AG09319 (cell line): Measurements from ENCODE around the gene NSMCE4A.
"Not testable (repeated sequence)": the region's sequence is repeated elsewhere in the genome, so short reads cannot be mapped to it uniquely, and the experiment has no call there.

ENCODE experiments used
- DNase-seq: peaks from one replicate; pipeline ENCODE4 v3.0.0-alpha.2; 2010; ENCODE audit warnings: low read depth; ENCODE audit errors: extremely low read depth
- TF ChIP-seq, protein P1 (sequence below): IDR thresholded peaks from 2 replicates; pipeline ENCODE4 v1.5.1; 2011; ENCODE audit warnings: low read depth, mild to moderate bottlenecking, inconsistent platforms, low read length, moderate library complexity

Gene NSMCE4A

DNA sequence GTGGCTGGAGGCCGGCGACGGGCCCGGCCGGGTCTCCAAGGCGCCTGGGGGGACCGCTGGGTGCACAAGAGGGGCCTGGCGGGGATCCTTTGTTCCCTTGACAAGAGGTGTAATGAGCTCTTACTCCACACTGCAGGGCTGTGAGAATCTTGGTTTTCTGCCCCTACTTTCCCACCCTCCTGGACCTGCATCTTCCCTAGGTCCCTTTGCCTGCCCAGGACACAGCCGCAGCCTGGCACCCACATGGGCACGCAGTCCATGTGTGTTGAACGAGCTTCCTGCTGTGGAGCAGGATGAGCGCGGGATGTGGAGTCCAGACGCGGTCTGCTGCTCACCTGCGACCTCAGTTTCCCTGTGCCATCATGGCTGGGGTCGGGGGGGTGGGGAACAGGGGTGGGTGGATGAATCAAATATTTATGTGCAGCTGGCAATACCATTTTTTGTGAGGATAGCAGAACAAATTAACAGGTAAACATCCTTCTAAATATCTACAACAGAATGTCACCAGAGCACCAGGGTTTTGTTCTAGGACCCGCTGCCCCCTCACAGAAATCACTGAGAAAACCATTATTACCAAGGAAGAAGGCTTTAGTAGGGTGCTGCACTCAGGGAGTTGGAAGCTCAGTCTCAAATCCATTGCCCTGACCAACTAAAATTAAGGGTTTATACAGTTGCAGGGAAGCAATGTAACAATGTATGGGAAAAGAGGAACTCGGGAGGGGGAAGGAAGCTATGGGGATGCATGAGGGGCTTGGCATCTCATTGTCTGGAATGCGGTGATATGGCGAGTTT is 474 bp upstream of the NSMCE4A start:
- TF ChIP-seq, protein P1, sequence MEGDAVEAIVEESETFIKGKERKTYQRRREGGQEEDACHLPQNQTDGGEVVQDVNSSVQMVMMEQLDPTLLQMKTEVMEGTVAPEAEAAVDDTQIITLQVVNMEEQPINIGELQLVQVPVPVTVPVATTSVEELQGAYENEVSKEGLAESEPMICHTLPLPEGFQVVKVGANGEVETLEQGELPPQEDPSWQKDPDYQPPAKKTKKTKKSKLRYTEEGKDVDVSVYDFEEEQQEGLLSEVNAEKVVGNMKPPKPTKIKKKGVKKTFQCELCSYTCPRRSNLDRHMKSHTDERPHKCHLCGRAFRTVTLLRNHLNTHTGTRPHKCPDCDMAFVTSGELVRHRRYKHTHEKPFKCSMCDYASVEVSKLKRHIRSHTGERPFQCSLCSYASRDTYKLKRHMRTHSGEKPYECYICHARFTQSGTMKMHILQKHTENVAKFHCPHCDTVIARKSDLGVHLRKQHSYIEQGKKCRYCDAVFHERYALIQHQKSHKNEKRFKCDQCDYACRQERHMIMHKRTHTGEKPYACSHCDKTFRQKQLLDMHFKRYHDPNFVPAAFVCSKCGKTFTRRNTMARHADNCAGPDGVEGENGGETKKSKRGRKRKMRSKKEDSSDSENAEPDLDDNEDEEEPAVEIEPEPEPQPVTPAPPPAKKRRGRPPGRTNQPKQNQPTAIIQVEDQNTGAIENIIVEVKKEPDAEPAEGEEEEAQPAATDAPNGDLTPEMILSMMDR, result no peak; the same call in 1 of the 2 replicates
- no peak for DNase-seq

DNA sequence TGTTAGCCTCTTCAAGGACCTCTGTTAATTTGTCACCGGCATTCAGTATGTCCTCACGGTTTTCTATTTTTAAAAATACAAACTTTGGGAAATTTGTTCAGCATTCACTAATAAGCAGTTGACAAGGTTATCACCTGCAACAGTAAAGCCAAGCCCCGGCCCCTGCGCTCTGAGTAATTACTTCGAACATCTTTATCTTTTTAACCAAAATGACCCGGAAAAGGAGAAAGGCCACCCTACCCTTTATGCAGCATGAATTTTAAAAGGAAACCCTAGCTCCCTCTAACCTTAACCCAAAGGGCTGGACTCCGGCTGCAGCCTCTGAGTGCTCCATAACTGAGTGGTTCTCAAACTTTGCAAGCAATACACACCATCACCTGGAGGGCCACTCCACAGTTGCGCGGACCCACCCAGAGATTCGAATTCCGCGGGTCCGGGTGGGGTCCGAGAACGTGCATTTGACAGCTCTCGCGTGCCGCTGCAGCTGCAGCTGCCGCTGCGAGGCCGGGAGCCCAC is 940 bp downstream of the NSMCE4A start:
- TF ChIP-seq, protein P1, result no peak
- no peak for DNase-seq

DNA sequence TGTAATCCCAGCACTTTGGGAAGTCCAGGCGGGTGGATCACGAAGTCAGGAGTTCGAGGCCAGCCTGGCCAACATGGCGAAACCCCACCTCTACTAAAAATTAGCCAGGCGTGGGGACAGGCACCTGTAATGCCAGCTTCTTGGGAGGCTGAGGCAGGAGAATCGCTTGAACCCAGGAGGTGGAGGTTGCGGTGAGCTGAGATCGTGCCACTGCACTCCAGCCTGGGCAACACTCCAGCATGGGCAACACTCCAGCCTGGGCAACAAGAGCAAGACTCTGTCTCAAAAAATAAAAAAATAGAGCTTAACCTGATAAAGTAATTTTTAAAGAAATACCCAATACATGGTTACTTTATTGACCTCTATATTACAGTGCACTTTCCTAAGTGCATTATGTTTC is 5.9 kb downstream of the NSMCE4A start:
- DNase-seq, result not testable (repeated sequence)

DNA sequence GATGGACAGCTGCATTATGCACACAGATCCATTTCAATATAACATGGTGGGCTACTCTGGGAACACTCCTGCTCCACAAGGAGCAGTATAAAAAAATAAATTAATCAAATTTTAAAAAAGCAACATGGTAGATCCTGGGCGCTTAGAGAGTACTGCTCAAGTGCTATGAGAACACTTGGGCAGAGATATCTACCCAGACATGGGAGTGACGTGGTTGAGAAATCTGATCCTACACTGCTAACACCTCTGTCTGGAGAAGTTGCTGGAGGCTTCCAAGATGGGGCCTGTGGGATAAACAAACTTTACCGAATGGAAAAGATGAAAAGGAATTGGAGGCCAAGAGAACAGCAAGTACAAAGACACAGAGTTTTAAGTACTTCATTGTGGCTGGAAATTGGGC is 9.0 kb downstream of the NSMCE4A start:
- TF ChIP-seq, protein P1, result no peak

DNA sequence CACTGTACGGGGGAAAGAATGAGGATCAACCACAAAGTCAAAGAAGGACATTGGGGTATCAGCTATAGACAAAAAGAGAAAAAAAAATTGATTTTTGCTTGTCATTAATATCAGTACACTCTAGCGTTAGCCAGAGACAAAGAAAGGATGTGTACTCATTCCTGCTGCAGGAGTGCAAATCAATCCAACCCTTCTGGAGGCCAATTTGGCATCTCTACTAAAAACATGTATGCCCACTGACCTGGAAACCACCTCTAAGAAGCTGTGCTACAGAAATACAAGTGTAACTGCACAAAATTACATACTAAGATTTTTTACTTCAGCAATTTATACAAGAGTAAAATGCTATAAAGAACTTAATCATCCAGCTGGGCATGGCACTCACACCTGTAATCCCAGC is 13.6 kb downstream of the NSMCE4A start:
- TF ChIP-seq, protein P1, result no peak

More for the DNA sequence above, 9.0 kb downstream of the NSMCE4A start:
- no peak for DNase-seq

DNA sequence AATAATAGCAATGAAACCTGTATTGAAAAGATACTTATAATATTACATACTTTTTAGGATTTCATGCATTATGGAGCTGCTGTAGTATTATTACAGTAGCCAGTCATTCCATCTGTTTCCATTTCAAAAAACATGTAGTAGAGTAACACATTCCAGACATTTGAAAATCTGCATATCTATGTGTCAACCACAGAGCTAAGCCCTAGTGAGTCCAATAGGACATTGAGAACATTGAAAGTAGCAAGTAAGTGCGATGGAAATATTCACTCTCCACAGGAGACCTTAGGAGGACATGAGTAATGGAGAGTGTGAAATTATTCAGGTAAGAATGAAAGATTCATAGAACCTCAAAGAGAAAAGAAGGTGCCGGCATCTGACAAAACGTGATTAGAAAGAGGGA is 15.3 kb downstream of the NSMCE4A start:
- DNase-seq, result no peak
- TF ChIP-seq, protein P1, result no peak

More for the DNA sequence above, 13.6 kb downstream of the NSMCE4A start:
- no peak for DNase-seq

DNA sequence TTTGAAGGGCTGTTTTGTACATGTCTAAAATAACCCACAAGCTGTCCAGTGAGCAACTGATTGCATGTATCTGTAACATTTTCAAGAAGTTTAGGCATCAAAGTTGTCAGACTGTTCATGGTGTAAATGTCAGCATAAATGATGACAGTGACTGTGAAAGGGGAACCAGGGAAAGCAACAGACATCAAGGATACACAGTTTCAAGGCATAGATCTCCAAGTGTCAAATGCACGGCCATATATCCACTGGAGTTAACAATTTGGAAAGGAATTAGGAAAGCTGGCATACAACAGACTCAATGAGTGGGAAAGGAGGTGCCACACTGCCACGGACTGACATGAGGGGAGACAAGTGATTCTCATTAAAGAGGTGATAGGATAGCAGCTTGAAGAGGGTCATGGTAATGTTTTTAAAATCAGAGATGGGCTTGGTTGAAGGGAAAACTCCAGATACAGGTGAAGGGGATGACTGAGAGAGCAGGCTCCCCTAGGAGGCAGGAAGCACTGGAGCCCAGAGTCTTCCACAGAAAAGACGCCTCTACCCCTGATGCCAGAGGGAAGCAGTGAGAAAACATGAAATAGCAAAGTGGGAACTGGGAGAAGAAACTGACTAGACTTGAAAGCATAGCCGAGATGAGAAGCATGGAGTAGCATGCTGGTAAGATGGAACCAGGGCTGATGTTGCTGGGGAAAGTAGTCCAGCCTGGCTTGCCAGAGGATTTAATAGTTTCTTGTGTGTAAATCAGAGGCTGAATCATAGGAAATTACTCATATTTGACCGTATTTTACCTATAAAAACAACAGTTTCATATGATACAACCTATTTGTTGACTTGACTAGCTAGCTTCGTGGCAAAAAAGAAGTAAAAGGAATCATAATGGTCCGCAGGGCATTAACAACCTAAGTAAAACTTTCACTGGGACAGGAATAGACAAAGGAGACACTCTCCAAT is 18.6 kb downstream of the NSMCE4A start:
- DNase-seq, result no peak
- TF ChIP-seq, protein P1, result no peak
